Measurements from ENCODE around the gene ISM2. TPM values are rescaled to one million over a fixed set of nuclear protein-coding genes. Genes with fewer than 3 reads are reported as not detected.
A peak's percentile ranks its signal among the peaks of the same experiment; 100 is the strongest.

Gene ISM2
- total and polyA plus RNA-seq, 2 of the 13 experiments (the other 11 are each of a cell fraction or from before 2014, with no cell fraction given), result 1.8 to 40.7 TPM

- no peak overlapping the region for H3K9ac ChIP-seq (ENCODE audit: insufficient read depth, low read depth, low read length)
- H3K4me3 ChIP-seq (replicated peaks in 1 of 3; ENCODE audit: insufficient read depth in 1 of 3, low read depth in 2 of 3, low read length in 3 of 3), result no peak overlapping the region
- H3K9me3 ChIP-seq (ENCODE audit: low read length), result no peaks in the 10 kb centered on the region
- TF ChIP-seq CHD2 (IDR thresholded peaks at IDR 0.05; ENCODE audit: low read depth, low read length), result no peak
- TF ChIP-seq ZNF788 (CRISPR knock-in tag; IDR thresholded peaks at IDR 0.05; ENCODE audit: borderline replicate concordance), result no peak
- TF ChIP-seq TFDP1 (CRISPR knock-in tag; IDR thresholded peaks at IDR 0.05; ENCODE audit: borderline replicate concordance), result no peak
- TF ChIP-seq NR1H2 (CRISPR knock-in tag; IDR thresholded peaks at IDR 0.05; ENCODE audit: borderline replicate concordance, low read depth), result no peak
- intact Hi-C loops (cut with micrococcal nuclease; ENCODE audit: unreplicated experiment) (no loop called here), in situ Hi-C loops (cut with HindIII; ENCODE audit: extremely low pct_ligation_motif_present, low pct_unique_long_range_greater_than_20kb) (no loop called here)
- peak overlapping the region; percentile 27 for H3K27ac ChIP-seq (ENCODE audit: extremely low read length, insufficient read depth, low read length)
- no peak overlapping the region for H2AFZ ChIP-seq (ENCODE audit: low read length)
- CTCF ChIA-PET (ENCODE audit: low intra/inter-chr PET ratio, low total read pairs), result no interaction called here
- DNase-seq (ENCODE audit: low spot score), result no peak
- no peaks in the 10 kb centered on the region for H3K79me2 ChIP-seq (ENCODE audit: insufficient read depth, low read length)
- H3K4me2 ChIP-seq (ENCODE audit: low read depth, low read length), result no peak overlapping the region
- no peaks in the 10 kb centered on the region for H4K20me1 ChIP-seq (ENCODE audit: insufficient read depth, low read length)
- FAIRE-seq, result no peak
- H3K36me3 ChIP-seq (replicated peaks in 1 of 2; ENCODE audit: control insufficient read depth in 1 of 2, insufficient read depth in 2 of 2, low read length in 2 of 2), result no peaks in the 10 kb centered on the region
- 71% methylated on average over 4 of the region's 4 CpGs for WGBS (ENCODE audit: low lambda C conversion rate)
- no peaks in the 10 kb centered on the region for H3K27me3 ChIP-seq (ENCODE audit: control insufficient read depth in 1 of 2, insufficient read depth in 2 of 2, low read length in 2 of 2)
- BruUV-seq (replicated peaks), result no TSS peak
- no peak for ATAC-seq
- POLR2A ChIA-PET, result no interaction called here
- peaks cover 76% of the 10 kb centered on the region for H3K4me1 ChIP-seq (ENCODE audit: insufficient read depth, low read length)
Observed at GRCh38 chr14:77505031-77505430, 6.4 kb upstream of the ISM2 start.

GRCh38 chr14:77503138-77503537 lies 4.5 kb upstream of the ISM2 start:
- ChIA-PET POLR2A (no interaction called here), CTCF (ENCODE audit: low intra/inter-chr PET ratio, low total read pairs) (no interaction called here)
- peak overlapping the region; percentile 92 for H3K27ac ChIP-seq (ENCODE audit: extremely low read length, insufficient read depth, low read length)
- H2AFZ ChIP-seq (ENCODE audit: low read length), result no peak overlapping the region
- H3K79me2 ChIP-seq (ENCODE audit: insufficient read depth, low read length), result peaks cover 1% of the 10 kb centered on the region
- no peak for ATAC-seq
- no TSS peak for BruUV-seq (replicated peaks)
- H4K20me1 ChIP-seq (ENCODE audit: insufficient read depth, low read length), result no peaks in the 10 kb centered on the region
- no peak for DNase-seq (ENCODE audit: low spot score)
- H3K36me3 ChIP-seq (replicated peaks in 1 of 2; ENCODE audit: control insufficient read depth in 1 of 2, insufficient read depth in 2 of 2, low read length in 2 of 2), result no peaks in the 10 kb centered on the region
- H3K27me3 ChIP-seq (ENCODE audit: control insufficient read depth in 1 of 2, insufficient read depth in 2 of 2, low read length in 2 of 2), result no peaks in the 10 kb centered on the region; a peak in 1 of 5 replicates
- H3K4me1 ChIP-seq (ENCODE audit: insufficient read depth, low read length), result peaks cover 71% of the 10 kb centered on the region
- H3K9ac ChIP-seq (ENCODE audit: insufficient read depth, low read depth, low read length), result no peak overlapping the region
- no peak overlapping the region for H3K4me3 ChIP-seq (replicated peaks in 1 of 3; ENCODE audit: insufficient read depth in 1 of 3, low read depth in 2 of 3, low read length in 3 of 3)
- FAIRE-seq, result no peak
- no peaks in the 10 kb centered on the region for H3K9me3 ChIP-seq (ENCODE audit: low read length)
- intact Hi-C loops (cut with micrococcal nuclease; ENCODE audit: unreplicated experiment) (loop anchor here (5.0 kb wide), 1 partner anchor 541 kb away; no protein-coding TSS in a partner anchor), in situ Hi-C loops (cut with HindIII; ENCODE audit: extremely low pct_ligation_motif_present, low pct_unique_long_range_greater_than_20kb) (no loop called here)
- no peak overlapping the region for H3K4me2 ChIP-seq (ENCODE audit: low read depth, low read length)
- WGBS (ENCODE audit: low lambda C conversion rate), result over 99% methylated on average over 5 of the region's 5 CpGs
- TF ChIP-seq MED1 (CRISPR knock-in tag; IDR thresholded peaks at IDR 0.05) (no peak), ZNF468 (CRISPR knock-in tag; IDR thresholded peaks at IDR 0.05) (no peak), FOXK1 (CRISPR knock-in tag; IDR thresholded peaks at IDR 0.05; ENCODE audit: borderline replicate concordance, low read depth) (no peak), HOXD1 (CRISPR knock-in tag; IDR thresholded peaks at IDR 0.05) (no peak), ZNF761 (CRISPR knock-in tag; conservative IDR thresholded peaks at IDR 0.05) (no peak), SOX13 (IDR thresholded peaks at IDR 0.05) (no peak), SOX13 (CRISPR knock-in tag; conservative IDR thresholded peaks at IDR 0.05 in 1 of 2, IDR thresholded peaks at IDR 0.05 in 1 of 2) (no peak), TBP (CRISPR knock-in tag; IDR thresholded peaks at IDR 0.05) (no peak), ZNF609 (CRISPR knock-in tag; IDR thresholded peaks at IDR 0.05; ENCODE audit: borderline replicate concordance) (no peak), MATR3 (CRISPR knock-in tag; IDR thresholded peaks at IDR 0.05) (no peak), NCOR1 (IDR thresholded peaks at IDR 0.05; ENCODE audit: borderline replicate concordance, low read length) (no peak)

All from HepG2 (cell line).